SK-N-MC (cell line): ENCODE results near the gene S100A13.

Experiments used
- DNase-seq: peaks from one replicate; pipeline ENCODE4 v3.0.0-alpha.2; 2011; ENCODE audit warnings: low read depth, low spot score
- H3K27ac ChIP-seq: fragments of 200-600 bp; sonication (generic); 2 replicates; pipeline ENCODE4 v1.5.1; 2016; ENCODE audit warnings: mixed run types
- H3K36me3 ChIP-seq: fragments of 200-600 bp; sonication (generic); 2 replicates; pipeline ENCODE4 v1.6.1; 2017; ENCODE audit warnings: antibody characterized with exemption, low read length, mixed read lengths; ENCODE audit not compliant: insufficient read depth
- H3K4me3 ChIP-seq: fragments of 200-600 bp; sonication (generic); 2 replicates; pipeline ENCODE4 v1.5.1; 2016
- H3K9ac ChIP-seq: fragments of 200-600 bp; sonication (generic); 2 replicates; pipeline ENCODE4 v1.8.0; 2017; ENCODE audit warnings: mixed run types, mixed read lengths; ENCODE audit not compliant: insufficient read length
- H3K9me3 ChIP-seq: fragments of 200-600 bp; sonication (generic); 2 replicates; pipeline ENCODE4 v1.6.1; 2017; ENCODE audit warnings: low read depth, mild to moderate bottlenecking, antibody characterized with exemption, low read length, moderate library complexity, mixed read lengths
- EZH2 ChIP-seq: fragments of 200-600 bp; sonication (generic); IDR thresholded peaks from one replicate; pipeline ENCODE4 v1.6.1; 2017; ENCODE audit warnings: antibody characterized with exemption
- FOXP2 ChIP-seq: optimal IDR thresholded peaks from 2 replicates; pipeline ENCODE3; 2011; ENCODE audit warnings: mild to moderate bottlenecking, moderate library complexity; ENCODE audit not compliant: insufficient read depth; ENCODE audit errors: extremely low read length, control extremely low read depth
- POLR2AphosphoS5 ChIP-seq: IDR thresholded peaks from 2 replicates; pipeline ENCODE4 v1.6.1; 2012; ENCODE audit warnings: mild to moderate bottlenecking, low read depth, low read length, borderline replicate concordance

S100A13 gene

GRCh38 chr1:153633161-153633753, 6.0 kb upstream of the S100A13 start:
- Histone ChIP-seq H3K9me3 (no peaks in the 10 kb centered on the region), H3K4me3 (peak overlapping the region; percentile 100), H3K9ac (no peak overlapping the region), H3K27ac (no peak overlapping the region), H3K36me3 (peaks cover 30% of the 10 kb centered on the region)
- DNase-seq = no peak
- TF ChIP-seq FOXP2 = no peak
- no peak for TF ChIP-seq EZH2
- TF ChIP-seq POLR2AphosphoS5 = no peak

GRCh38 chr1:153631047-153632022, 4.0 kb upstream of the S100A13 start:
- no peak overlapping the region for H3K9ac ChIP-seq
- DNase-seq = no peak

GRCh38 chr1:153630384-153630783, 3.1 kb upstream of the S100A13 start:
- no peak overlapping the region for H3K9ac ChIP-seq
- H3K4me3 ChIP-seq = no peak overlapping the region
- peaks cover 1% of the 10 kb centered on the region; the same call in 1 of the 2 replicates for H3K36me3 ChIP-seq
- H3K9me3 ChIP-seq = no peaks in the 10 kb centered on the region
- no peak for TF ChIP-seq FOXP2
- TF ChIP-seq POLR2AphosphoS5 = no peak
- TF ChIP-seq EZH2 = no peak
- DNase-seq = no peak
- peak overlapping the region; percentile 65; the same call in 1 of the 2 replicates for H3K27ac ChIP-seq

More at GRCh38 chr1:153631047-153632022, 4.0 kb upstream of the S100A13 start:
- Histone ChIP-seq H3K27ac (peak overlapping the region; percentile 65), H3K36me3 (peaks cover 11% of the 10 kb centered on the region), H3K9me3 (no peaks in the 10 kb centered on the region), H3K4me3 (no peak overlapping the region)
- TF ChIP-seq FOXP2 = no peak
- no peak for TF ChIP-seq EZH2
- no peak for TF ChIP-seq POLR2AphosphoS5

- Histone ChIP-seq H3K36me3 (no peaks in the 10 kb centered on the region), H3K27ac (no peak overlapping the region), H3K9ac (no peak overlapping the region), H3K4me3 (no peak overlapping the region), H3K9me3 (no peaks in the 10 kb centered on the region)
- TF ChIP-seq POLR2AphosphoS5 = no peak
- no peak for TF ChIP-seq FOXP2
- no peak for TF ChIP-seq EZH2
- DNase-seq = no peak
Measured at GRCh38 chr1:153629971-153630370, 2.7 kb upstream of the S100A13 start.

- DNase-seq = no peak
- Histone ChIP-seq H3K9me3 (no peaks in the 10 kb centered on the region), H3K36me3 (no peaks in the 10 kb centered on the region), H3K9ac (no peak overlapping the region), H3K4me3 (no peak overlapping the region), H3K27ac (no peak overlapping the region)
- TF ChIP-seq POLR2AphosphoS5 (no peak), EZH2 (no peak), FOXP2 (no peak)
Measured at GRCh38 chr1:153629343-153629665, 2.0 kb upstream of the S100A13 start.

GRCh38 chr1:153628638-153629342, 1.5 kb upstream of the S100A13 start:
- H3K9ac ChIP-seq = no peak overlapping the region
- TF ChIP-seq EZH2 (no peak), FOXP2 (no peak), POLR2AphosphoS5 (no peak)
- H3K9me3 ChIP-seq = no peaks in the 10 kb centered on the region
- DNase-seq = no peak
- H3K4me3 ChIP-seq = no peak overlapping the region
- H3K27ac ChIP-seq = no peak overlapping the region
- H3K36me3 ChIP-seq = no peaks in the 10 kb centered on the region

- no peaks in the 10 kb centered on the region for H3K9me3 ChIP-seq
- DNase-seq = no peak
- no peaks in the 10 kb centered on the region for H3K36me3 ChIP-seq
- peak within 1 kb of the TSS; percentile 50 for H3K4me3 ChIP-seq
- H3K9ac ChIP-seq = peak within 1 kb of the TSS; percentile 8
- TF ChIP-seq FOXP2 (no peak), EZH2 (no peak), POLR2AphosphoS5 (no peak)
- H3K27ac ChIP-seq = peak within 1 kb of the TSS; percentile 33; the same call in 1 of the 2 replicates
Measured at GRCh38 chr1:153627715-153628626, 666 bp upstream of the S100A13 start, which contains the start of gene S100A1. S100A1 (plus strand) TSS chr1:153628434; CDS start chr1:153630522, 2,088 bp downstream.

GRCh38 chr1:153626477-153626903, 815 bp downstream of the S100A13 start:
- no peak for TF ChIP-seq FOXP2
- TF ChIP-seq POLR2AphosphoS5 = no peak
- no peak for TF ChIP-seq EZH2
- no peaks in the 10 kb centered on the region for H3K9me3 ChIP-seq
- no peak for DNase-seq
- no peaks in the 10 kb centered on the region for H3K36me3 ChIP-seq
- no peak overlapping the region for H3K4me3 ChIP-seq
- no peak overlapping the region for H3K9ac ChIP-seq
- H3K27ac ChIP-seq = no peak overlapping the region
